ENCODE measurements around the gene ASS1.

- TF ChIP-seq POLR2AphosphoS5 (IDR thresholded peaks at IDR 0.05; ENCODE audit: borderline replicate concordance, low read depth, low read length) (no peak), EZH2 (IDR thresholded peaks at IDR 0.05) (no peak), FOXP2 (optimal IDR thresholded peaks at IDR 0.05; ENCODE audit: control extremely low read depth, extremely low read length, insufficient read depth) (no peak)
Observed at GRCh38 chr9:130518943-130519799, 74.4 kb downstream of the ASS1 start.
